HAP-1 (cell line): Measurements from ENCODE around the gene RGS1.
"Not testable (repeated sequence)": the region's sequence is repeated elsewhere in the genome, so short reads cannot be mapped to it uniquely, and the experiment has no call there.

Experiments
- DNase-seq, 2 experiments: peaks; one replicate each; pipeline ENCODE4 v3.0.0-alpha.2; 2016 to 2020; ENCODE audit warnings: low spot score in 2 of 2
- H3K27me3 ChIP-seq: fragments of 250-450 bp; sonication (Bioruptor Pico); 2 replicates; pipeline ENCODE4 v1.5.1; 2020; ENCODE audit warnings: low read depth, mild to moderate bottlenecking, moderate library complexity
- H3K36me3 ChIP-seq: fragments of 250-450 bp; sonication (Bioruptor Pico); replicated peaks from 2 replicates; pipeline ENCODE4 v1.5.1; 2020; ENCODE audit warnings: mild to moderate bottlenecking
- H3K4me1 ChIP-seq: fragments of 250-450 bp; sonication (Bioruptor Pico); 2 replicates; pipeline ENCODE4 v1.5.1; 2020; ENCODE audit warnings: mild to moderate bottlenecking
- H3K4me3 ChIP-seq: fragments of 250-450 bp; sonication (Bioruptor Pico); 2 replicates; pipeline ENCODE4 v1.5.1; 2020; ENCODE audit warnings: mild to moderate bottlenecking, moderate library complexity
- H3K9me3 ChIP-seq: fragments of 250-450 bp; sonication (Bioruptor Pico); 2 replicates; pipeline ENCODE4 v1.5.1; 2020; ENCODE audit warnings: mild to moderate bottlenecking, moderate library complexity
- in situ Hi-C: fragments of 300-500 bp; cut with MboI; formaldehyde crosslinking; loops from 3 replicates; pipeline ENCODE4 v1.14.3; 2020; ENCODE audit warnings: low sequenced_read_pairs, inconsistent platforms, mixed read lengths

The RGS1 gene

GRCh38 chr1:192575499-192576189, at the start of gene RGS1:
Gene RGS1 (plus strand): TSS chr1:192575773. CDS start chr1:192575793, 20 bp downstream.
- DNase-seq = no peak
- in situ Hi-C loops = no loop called here
- no peaks in the 10 kb centered on the region for H3K36me3 ChIP-seq
- H3K27me3 ChIP-seq = no peaks in the 10 kb centered on the region
- peaks cover 18% of the 10 kb centered on the region for H3K4me1 ChIP-seq
- H3K9me3 ChIP-seq = no peaks in the 10 kb centered on the region
- H3K4me3 ChIP-seq = no peak within 1 kb of the TSS

GRCh38 chr1:192527111-192527795, 48.3 kb upstream of the RGS1 start:
- in situ Hi-C loops = no loop called here
- H3K4me3 ChIP-seq = no peak overlapping the region
- no peaks in the 10 kb centered on the region for H3K36me3 ChIP-seq
- no peaks in the 10 kb centered on the region for H3K27me3 ChIP-seq
- no peak for DNase-seq
- no peaks in the 10 kb centered on the region for H3K9me3 ChIP-seq
- peaks cover 9% of the 10 kb centered on the region for H3K4me1 ChIP-seq

- H3K36me3 ChIP-seq = no peaks in the 10 kb centered on the region
Observed at GRCh38 chr1:192527950-192528349, 47.6 kb upstream of the RGS1 start.

GRCh38 chr1:192529031-192529755, 46.4 kb upstream of the RGS1 start:
- DNase-seq = no peak
- no peaks in the 10 kb centered on the region for H3K36me3 ChIP-seq
- peaks cover 9% of the 10 kb centered on the region for H3K4me1 ChIP-seq
- no peaks in the 10 kb centered on the region for H3K9me3 ChIP-seq
- H3K4me3 ChIP-seq = no peak overlapping the region
- in situ Hi-C loops = no loop called here
- H3K27me3 ChIP-seq = no peaks in the 10 kb centered on the region

More at GRCh38 chr1:192527950-192528349, 47.6 kb upstream of the RGS1 start:
- Histone ChIP-seq H3K9me3 (no peaks in the 10 kb centered on the region), H3K4me3 (no peak overlapping the region), H3K27me3 (no peaks in the 10 kb centered on the region), H3K4me1 (peaks cover 9% of the 10 kb centered on the region)
- DNase-seq = no peak
- in situ Hi-C loops = no loop called here

- Histone ChIP-seq H3K4me3 (no peak overlapping the region), H3K9me3 (no peaks in the 10 kb centered on the region), H3K36me3 (no peaks in the 10 kb centered on the region), H3K4me1 (peaks cover 9% of the 10 kb centered on the region), H3K27me3 (no peaks in the 10 kb centered on the region)
- no peak for DNase-seq
- in situ Hi-C loops = no loop called here
Observed at GRCh38 chr1:192529811-192530210, 45.8 kb upstream of the RGS1 start.

GRCh38 chr1:192530254-192530653, 45.3 kb upstream of the RGS1 start:
- DNase-seq = no peak
- in situ Hi-C loops = no loop called here
- Histone ChIP-seq H3K9me3 (no peaks in the 10 kb centered on the region), H3K4me1 (peaks cover 9% of the 10 kb centered on the region), H3K36me3 (no peaks in the 10 kb centered on the region), H3K27me3 (no peaks in the 10 kb centered on the region), H3K4me3 (no peak overlapping the region)

- H3K4me1 ChIP-seq, H3K36me3 ChIP-seq, H3K27me3 ChIP-seq, H3K9me3 ChIP-seq, in situ Hi-C loops, H3K4me3 ChIP-seq: not testable (repeated sequence)
- peak; percentile 64 for DNase-seq
Observed at GRCh38 chr1:192531037-192531703, 44.4 kb upstream of the RGS1 start.

GRCh38 chr1:192534666-192535065, 40.9 kb upstream of the RGS1 start:
- DNase-seq = no peak
- no peaks in the 10 kb centered on the region for H3K27me3 ChIP-seq
- in situ Hi-C loops = no loop called here
- H3K9me3 ChIP-seq = no peaks in the 10 kb centered on the region
- no peak overlapping the region for H3K4me3 ChIP-seq
- H3K4me1 ChIP-seq = peaks cover 23% of the 10 kb centered on the region
- no peaks in the 10 kb centered on the region for H3K36me3 ChIP-seq

- in situ Hi-C loops = no loop called here
- H3K9me3 ChIP-seq = no peaks in the 10 kb centered on the region
- H3K4me3 ChIP-seq = no peak overlapping the region
- no peaks in the 10 kb centered on the region for H3K27me3 ChIP-seq
- H3K4me1 ChIP-seq = peaks cover 26% of the 10 kb centered on the region
- H3K36me3 ChIP-seq = no peaks in the 10 kb centered on the region
- no peak for DNase-seq
Observed at GRCh38 chr1:192535916-192536664, 39.5 kb upstream of the RGS1 start.

- in situ Hi-C loops = no loop called here
- Histone ChIP-seq H3K9me3 (no peaks in the 10 kb centered on the region), H3K4me3 (no peak overlapping the region), H3K36me3 (no peaks in the 10 kb centered on the region), H3K4me1 (peaks cover 43% of the 10 kb centered on the region), H3K27me3 (no peaks in the 10 kb centered on the region)
- DNase-seq = peak; percentile 64 to 99
Observed at GRCh38 chr1:192538407-192539296, 36.9 kb upstream of the RGS1 start.

- in situ Hi-C loops = no loop called here
- Histone ChIP-seq H3K4me3 (no peak overlapping the region), H3K36me3 (no peaks in the 10 kb centered on the region), H3K9me3 (no peaks in the 10 kb centered on the region), H3K4me1 (peaks cover 43% of the 10 kb centered on the region), H3K27me3 (no peaks in the 10 kb centered on the region)
- DNase-seq = peak; percentile 63 to 97
Observed at GRCh38 chr1:192539297-192540092, 36.1 kb upstream of the RGS1 start.

- H3K27me3 ChIP-seq = no peaks in the 10 kb centered on the region
- DNase-seq = no peak
- H3K4me1 ChIP-seq = peaks cover 46% of the 10 kb centered on the region
- in situ Hi-C loops = no loop called here
- no peak overlapping the region for H3K4me3 ChIP-seq
- H3K9me3 ChIP-seq = no peaks in the 10 kb centered on the region
- H3K36me3 ChIP-seq = no peaks in the 10 kb centered on the region
Observed at GRCh38 chr1:192543445-192543844, 32.1 kb upstream of the RGS1 start.
